ENCODE measurements around the gene BCAS2.
"Not testable (repeated sequence)": the region's sequence is repeated elsewhere in the genome, so short reads cannot be mapped to it uniquely, and the experiment has no call there.

BCAS2 gene

GRCh38 chr1:114587203-114587991, 6.0 kb upstream of the BCAS2 start:
- Mint-ChIP-seq H3K36me3 (ENCODE audit: low read depth) (peaks cover 2% of the 10 kb centered on the region), H3K4me3 (no peak overlapping the region), H3K4me1 (ENCODE audit: low read depth) (peaks cover 2% of the 10 kb centered on the region), H3K9me3 (peaks cover 2% of the 10 kb centered on the region), H3K27me3 (peaks cover 33% of the 10 kb centered on the region), H3K27ac (no peak overlapping the region)
- intact Hi-C loops (cut with micrococcal nuclease): no loop called here

- Mint-ChIP-seq H3K4me3 (no peak overlapping the region), H3K27ac (no peak overlapping the region), H3K27me3 (peaks cover 35% of the 10 kb centered on the region), H3K9me3 (peaks cover 9% of the 10 kb centered on the region), H3K4me1 (ENCODE audit: low read depth) (peaks cover 9% of the 10 kb centered on the region), H3K36me3 (ENCODE audit: low read depth) (peaks cover 10% of the 10 kb centered on the region)
- intact Hi-C loops (cut with micrococcal nuclease): no loop called here
Measured at GRCh38 chr1:114586513-114587047, 5.2 kb upstream of the BCAS2 start.

GRCh38 chr1:114585231-114585630, 3.8 kb upstream of the BCAS2 start:
- Mint-ChIP-seq H3K4me1 (ENCODE audit: low read depth) (peaks cover 9% of the 10 kb centered on the region), H3K27ac (no peak overlapping the region), H3K9me3 (peaks cover 9% of the 10 kb centered on the region), H3K4me3 (no peak overlapping the region), H3K36me3 (ENCODE audit: low read depth) (peaks cover 15% of the 10 kb centered on the region), H3K27me3 (peaks cover 33% of the 10 kb centered on the region)
- intact Hi-C loops (cut with micrococcal nuclease): no loop called here

GRCh38 chr1:114574365-114574764, 7.0 kb downstream of the BCAS2 start:
- H3K9me3 Mint-ChIP-seq: no peaks in the 10 kb centered on the region
- H3K4me3 Mint-ChIP-seq: no peak overlapping the region
- no peaks in the 10 kb centered on the region for H3K4me1 Mint-ChIP-seq (ENCODE audit: low read depth)
- H3K27me3 Mint-ChIP-seq: no peaks in the 10 kb centered on the region
- intact Hi-C loops (cut with micrococcal nuclease): loop anchor here (10.0 kb wide), 1 partner anchor 230 kb away; no protein-coding TSS in a partner anchor
- no peak overlapping the region for H3K27ac Mint-ChIP-seq
- peaks cover 97% of the 10 kb centered on the region for H3K36me3 Mint-ChIP-seq (ENCODE audit: low read depth)

- H3K9me3 Mint-ChIP-seq: no peaks in the 10 kb centered on the region
Measured at GRCh38 chr1:114564141-114564540, 17.3 kb downstream of the BCAS2 start.

GRCh38 chr1:114562978-114563510, 18.4 kb downstream of the BCAS2 start:
- intact Hi-C loops (cut with micrococcal nuclease): not testable (repeated sequence)
- peaks cover 34% of the 10 kb centered on the region for H3K36me3 Mint-ChIP-seq (ENCODE audit: low read depth)

More at GRCh38 chr1:114564141-114564540, 17.3 kb downstream of the BCAS2 start:
- peaks cover 5% of the 10 kb centered on the region for H3K4me1 Mint-ChIP-seq (ENCODE audit: low read depth)
- no peak overlapping the region for H3K4me3 Mint-ChIP-seq
- no peaks in the 10 kb centered on the region for H3K27me3 Mint-ChIP-seq
- peaks cover 45% of the 10 kb centered on the region for H3K36me3 Mint-ChIP-seq (ENCODE audit: low read depth)
- H3K27ac Mint-ChIP-seq: no peak overlapping the region
- intact Hi-C loops (cut with micrococcal nuclease): no loop called here

GRCh38 chr1:114561333-114561732, 20.1 kb downstream of the BCAS2 start:
- Mint-ChIP-seq H3K27me3 (no peaks in the 10 kb centered on the region), H3K27ac (no peak overlapping the region), H3K4me3 (no peak overlapping the region), H3K9me3 (no peaks in the 10 kb centered on the region), H3K4me1 (ENCODE audit: low read depth) (peaks cover 5% of the 10 kb centered on the region), H3K36me3 (ENCODE audit: low read depth) (peaks cover 17% of the 10 kb centered on the region)
- intact Hi-C loops (cut with micrococcal nuclease): no loop called here

More at GRCh38 chr1:114562978-114563510, 18.4 kb downstream of the BCAS2 start:
- not testable (repeated sequence) for H3K27me3 Mint-ChIP-seq; H3K9me3 Mint-ChIP-seq; H3K4me3 Mint-ChIP-seq; H3K27ac Mint-ChIP-seq; H3K4me1 Mint-ChIP-seq (ENCODE audit: low read depth)

GRCh38 chr1:114559356-114559755, 22.1 kb downstream of the BCAS2 start:
- Mint-ChIP-seq H3K36me3 (ENCODE audit: low read depth) (no peaks in the 10 kb centered on the region), H3K4me3 (no peak overlapping the region), H3K9me3 (no peaks in the 10 kb centered on the region), H3K27me3 (no peaks in the 10 kb centered on the region), H3K4me1 (ENCODE audit: low read depth) (peaks cover 5% of the 10 kb centered on the region), H3K27ac (no peak overlapping the region)
- intact Hi-C loops (cut with micrococcal nuclease): loop anchor here (10.0 kb wide), 1 partner anchor 115 kb away; no protein-coding TSS in a partner anchor

GRCh38 chr1:114558544-114558943, 22.9 kb downstream of the BCAS2 start:
- H3K27me3 Mint-ChIP-seq: no peaks in the 10 kb centered on the region
- peaks cover 5% of the 10 kb centered on the region for H3K4me1 Mint-ChIP-seq (ENCODE audit: low read depth)
- no peaks in the 10 kb centered on the region for H3K9me3 Mint-ChIP-seq

GRCh38 chr1:114554577-114554976, 26.8 kb downstream of the BCAS2 start:
- no peak overlapping the region for H3K27ac Mint-ChIP-seq
- H3K36me3 Mint-ChIP-seq (ENCODE audit: low read depth): no peaks in the 10 kb centered on the region
- intact Hi-C loops (cut with micrococcal nuclease): loop anchor here (10.0 kb wide), 1 partner anchor 110 kb away; no protein-coding TSS in a partner anchor
- H3K9me3 Mint-ChIP-seq: no peaks in the 10 kb centered on the region
- no peaks in the 10 kb centered on the region for H3K27me3 Mint-ChIP-seq
- H3K4me1 Mint-ChIP-seq (ENCODE audit: low read depth): no peaks in the 10 kb centered on the region
- no peak overlapping the region for H3K4me3 Mint-ChIP-seq

More at GRCh38 chr1:114558544-114558943, 22.9 kb downstream of the BCAS2 start:
- no peak overlapping the region for H3K27ac Mint-ChIP-seq
- H3K4me3 Mint-ChIP-seq: no peak overlapping the region
- no peaks in the 10 kb centered on the region for H3K36me3 Mint-ChIP-seq (ENCODE audit: low read depth)
- intact Hi-C loops (cut with micrococcal nuclease): loop anchor here (10.0 kb wide), 1 partner anchor 114 kb away; no protein-coding TSS in a partner anchor

- intact Hi-C loops (cut with micrococcal nuclease): loop anchor here (10.0 kb wide), 1 partner anchor 107 kb away; no protein-coding TSS in a partner anchor
- H3K4me3 Mint-ChIP-seq: no peak overlapping the region
- H3K27me3 Mint-ChIP-seq: no peaks in the 10 kb centered on the region
- no peaks in the 10 kb centered on the region for H3K9me3 Mint-ChIP-seq
- H3K27ac Mint-ChIP-seq: no peak overlapping the region
- peaks cover 13% of the 10 kb centered on the region for H3K4me1 Mint-ChIP-seq (ENCODE audit: low read depth)
- no peaks in the 10 kb centered on the region for H3K36me3 Mint-ChIP-seq (ENCODE audit: low read depth)
Measured at GRCh38 chr1:114552106-114552639, 29.2 kb downstream of the BCAS2 start.

- H3K36me3 Mint-ChIP-seq (ENCODE audit: low read depth): no peaks in the 10 kb centered on the region
- peaks cover 13% of the 10 kb centered on the region for H3K4me1 Mint-ChIP-seq (ENCODE audit: low read depth)
- H3K27ac Mint-ChIP-seq: no peak overlapping the region
- no peaks in the 10 kb centered on the region for H3K9me3 Mint-ChIP-seq
- H3K4me3 Mint-ChIP-seq: no peak overlapping the region
- no peaks in the 10 kb centered on the region for H3K27me3 Mint-ChIP-seq
- intact Hi-C loops (cut with micrococcal nuclease): loop anchor here (10.0 kb wide), 1 partner anchor 107 kb away; no protein-coding TSS in a partner anchor
Measured at GRCh38 chr1:114551400-114551799, 30.0 kb downstream of the BCAS2 start.

- Mint-ChIP-seq H3K27me3 (no peaks in the 10 kb centered on the region), H3K9me3 (no peaks in the 10 kb centered on the region), H3K27ac (no peak overlapping the region), H3K36me3 (ENCODE audit: low read depth) (no peaks in the 10 kb centered on the region), H3K4me3 (no peak overlapping the region), H3K4me1 (ENCODE audit: low read depth) (peaks cover 13% of the 10 kb centered on the region)
- intact Hi-C loops (cut with micrococcal nuclease): loop anchor here (10.0 kb wide), 1 partner anchor 106 kb away; no protein-coding TSS in a partner anchor
Measured at GRCh38 chr1:114550336-114550735, 31.1 kb downstream of the BCAS2 start.

- Mint-ChIP-seq H3K9me3 (no peaks in the 10 kb centered on the region), H3K4me1 (ENCODE audit: low read depth) (peaks cover 13% of the 10 kb centered on the region), H3K4me3 (no peak overlapping the region), H3K27ac (no peak overlapping the region), H3K27me3 (no peaks in the 10 kb centered on the region), H3K36me3 (ENCODE audit: low read depth) (no peaks in the 10 kb centered on the region)
- intact Hi-C loops (cut with micrococcal nuclease): no loop called here
Measured at GRCh38 chr1:114549137-114549536, 32.3 kb downstream of the BCAS2 start.

Measured in dendritic cell treated with granulocyte-macrophage colony-stimulating factor and Interleukin-4, amounts not matched to agents 40 ng/mL and 50 ng/mL, for 4 days (primary cell).